Breast epithelium (tissue), 4 donors: ENCODE measurements around the gene SLC25A10. TPM values are rescaled to one million over a fixed set of nuclear protein-coding genes. Genes with fewer than 3 reads are reported as not detected.
"Not testable (repeated sequence)": the region's sequence is repeated elsewhere in the genome, so short reads cannot be mapped to it uniquely, and the experiment has no call there.

Experiments used
- DNase-seq, 2 donors: peaks; one replicate each; pipeline ENCODE4 v3.0.0-alpha.2; 2019; ENCODE audit warnings: low spot score in 2 of 2
- H3K27ac ChIP-seq, 2 donors: fragments of 200-600 bp; sonication (generic) in 1 of 2; one replicate each; pipeline ENCODE4 v1.5.1; 2016 to 2019; ENCODE audit warnings: mild to moderate bottlenecking in 1 of 2
- H3K27me3 ChIP-seq, 2 donors: fragments of 200-600 bp; sonication (generic) in 1 of 2; one replicate each; pipeline versions ENCODE4 v1.5.1 to v1.6.0; 2017 to 2019; ENCODE audit warnings: control low read depth in 1 of 2, mild to moderate bottlenecking in 1 of 2
- H3K36me3 ChIP-seq: fragments of 200-600 bp; one replicate; pipeline ENCODE4 v1.5.1; 2019
- H3K4me1 ChIP-seq, 2 donors: fragments of 200-600 bp; sonication (generic); one replicate each; pipeline ENCODE4 v1.5.1; 2016 to 2019; ENCODE audit warnings: control low read depth in 1 of 2
- H3K4me3 ChIP-seq, 3 donors: fragments of 200-600 bp; sonication (generic); 1 replicate in 2 of 3; 2 replicates in 1 of 3; pipeline ENCODE4 v1.5.1; 2016 to 2019; ENCODE audit warnings: mild to moderate bottlenecking in 3 of 3, moderate library complexity in 2 of 3
- H3K9me3 ChIP-seq, 2 donors: fragments of 200-600 bp; sonication (generic) in 1 of 2; one replicate each; pipeline ENCODE4 v1.5.1; 2016 to 2019; ENCODE audit warnings: control low read depth in 1 of 2
- POLR2A ChIP-seq: fragments of 450-650 bp; IDR thresholded peaks from one replicate; pipeline ENCODE4 v1.6.1; 2016; ENCODE audit warnings: antibody characterized with exemption, mild to moderate bottlenecking, moderate library complexity
- POLR2AphosphoS5 ChIP-seq, 3 donors: sonication (generic); formaldehyde crosslinking; IDR thresholded peaks; one replicate each; pipeline ENCODE4 v1.6.1; 2017; ENCODE audit warnings: antibody characterized with exemption in 3 of 3
- intact Hi-C: fragments of 100-400 bp; cut with DNase I; formaldehyde crosslinking; loops from one replicate; pipeline ENCODE4 v1.15.1; 2023; ENCODE audit warnings: low total_unique reads
- total RNA-seq, 3 donors: library from RNA; depleted of rRNA; stranded (reverse); fragments of >200 nt; gene quantifications; one replicate each; pipeline ENCODE4 v1.1.0, GENCODE V29; 2016
- TF ChIP-seq, protein P1 (sequence below), 3 donors: fragments of 450-650 bp; IDR thresholded peaks; one replicate each; pipeline ENCODE4 v1.5.1; 2016 to 2017; ENCODE audit warnings: antibody characterized with exemption in 3 of 3, mild to moderate bottlenecking in 3 of 3, moderate library complexity in 3 of 3

The SLC25A10 gene
- total RNA-seq, 3 donors from 2014 or later = 9.8 to 28.0 (median 24.4) TPM

DNA sequence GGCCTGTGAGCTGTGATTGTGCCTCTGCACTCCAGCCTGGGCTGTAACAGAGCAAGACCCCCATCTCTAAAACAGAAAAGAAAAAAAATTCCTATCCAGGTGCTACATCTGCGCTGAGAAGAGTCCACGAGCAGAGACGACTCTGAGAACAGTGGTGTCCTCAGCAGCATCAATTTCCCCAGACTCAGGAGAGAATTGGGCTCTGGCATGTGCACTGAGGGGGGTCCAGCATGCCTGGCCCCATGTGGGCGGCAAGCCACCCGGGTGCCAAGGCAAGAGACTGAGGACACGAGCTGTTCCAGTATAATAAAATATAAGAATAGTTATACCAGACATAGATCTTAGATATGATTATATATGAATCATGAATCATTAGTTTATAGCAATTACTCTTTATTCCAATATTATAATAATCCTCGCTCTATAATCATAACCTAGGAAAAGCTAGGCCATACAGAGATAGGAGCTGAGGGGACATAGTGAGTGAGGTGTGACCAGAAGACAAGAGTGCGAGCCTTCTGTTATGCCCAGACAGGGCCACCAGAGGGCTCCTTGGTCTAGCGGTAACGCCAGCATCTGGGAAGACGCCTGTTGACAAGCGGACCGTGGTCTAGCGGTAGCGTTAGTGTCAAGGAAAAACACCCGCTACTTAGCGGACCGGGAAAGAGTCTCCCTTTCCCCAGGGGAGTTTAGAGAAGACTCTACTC, 36.4 kb upstream of the SLC25A10 start:
- H3K27me3 ChIP-seq, DNase-seq, H3K36me3 ChIP-seq, intact Hi-C loops, H3K4me1 ChIP-seq, H3K27ac ChIP-seq, H3K9me3 ChIP-seq: not testable (repeated sequence)
- TF ChIP-seq, protein P1, sequence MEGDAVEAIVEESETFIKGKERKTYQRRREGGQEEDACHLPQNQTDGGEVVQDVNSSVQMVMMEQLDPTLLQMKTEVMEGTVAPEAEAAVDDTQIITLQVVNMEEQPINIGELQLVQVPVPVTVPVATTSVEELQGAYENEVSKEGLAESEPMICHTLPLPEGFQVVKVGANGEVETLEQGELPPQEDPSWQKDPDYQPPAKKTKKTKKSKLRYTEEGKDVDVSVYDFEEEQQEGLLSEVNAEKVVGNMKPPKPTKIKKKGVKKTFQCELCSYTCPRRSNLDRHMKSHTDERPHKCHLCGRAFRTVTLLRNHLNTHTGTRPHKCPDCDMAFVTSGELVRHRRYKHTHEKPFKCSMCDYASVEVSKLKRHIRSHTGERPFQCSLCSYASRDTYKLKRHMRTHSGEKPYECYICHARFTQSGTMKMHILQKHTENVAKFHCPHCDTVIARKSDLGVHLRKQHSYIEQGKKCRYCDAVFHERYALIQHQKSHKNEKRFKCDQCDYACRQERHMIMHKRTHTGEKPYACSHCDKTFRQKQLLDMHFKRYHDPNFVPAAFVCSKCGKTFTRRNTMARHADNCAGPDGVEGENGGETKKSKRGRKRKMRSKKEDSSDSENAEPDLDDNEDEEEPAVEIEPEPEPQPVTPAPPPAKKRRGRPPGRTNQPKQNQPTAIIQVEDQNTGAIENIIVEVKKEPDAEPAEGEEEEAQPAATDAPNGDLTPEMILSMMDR (IDR thresholded peaks at IDR 0.05) = peak; percentile 41 to 70 (median 67)
- H3K4me3 ChIP-seq = peak overlapping the region in 1 of 3 donors; percentile 27

DNA sequence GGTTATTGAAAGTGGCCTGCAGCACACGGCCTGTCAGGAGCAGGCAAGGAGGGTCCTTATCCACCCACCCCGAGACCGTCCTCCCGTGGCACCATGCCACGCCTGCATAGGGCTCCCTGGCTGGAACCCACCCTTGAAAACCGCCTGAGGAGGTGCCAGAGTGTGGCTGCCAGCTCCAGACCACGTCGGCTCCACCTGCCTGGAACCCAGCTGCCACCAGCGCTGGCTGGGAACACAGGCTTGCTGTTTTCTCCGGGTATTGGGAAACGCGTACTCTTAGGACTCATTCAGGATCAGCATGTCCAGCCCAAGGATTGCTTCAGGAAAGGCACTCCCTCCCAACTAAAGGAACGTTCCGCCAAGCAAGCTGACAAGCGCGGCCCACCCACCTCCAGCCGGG, 35.2 kb upstream of the SLC25A10 start:
- H3K27ac ChIP-seq = peak overlapping the region; percentile 66 to 71
- H3K9me3 ChIP-seq = no peaks in the 10 kb centered on the region
- peak in 1 of 2 donors; percentile 61 for DNase-seq
- peak overlapping the region in 1 of 3 donors; percentile 9 for H3K4me3 ChIP-seq
- TF ChIP-seq POLR2A (no peak), POLR2AphosphoS5 (IDR thresholded peaks at IDR 0.05) (no peak)
- TF ChIP-seq, protein P1 (IDR thresholded peaks at IDR 0.05) = no peak
- no peaks in the 10 kb centered on the region for H3K27me3 ChIP-seq
- intact Hi-C loops = no loop called here
- no peaks in the 10 kb centered on the region for H3K36me3 ChIP-seq
- peaks cover 0 to under 1% of the 10 kb centered on the region in 2 donors for H3K4me1 ChIP-seq

GRCh38 chr17:81680150-81680549, 31.9 kb upstream of the SLC25A10 start:
- intact Hi-C loops = no loop called here
- TF ChIP-seq, protein P1 (IDR thresholded peaks at IDR 0.05) = no peak
- TF ChIP-seq POLR2A (no peak), POLR2AphosphoS5 (IDR thresholded peaks at IDR 0.05) (no peak)

GRCh38 chr17:81681672-81682071, 30.4 kb upstream of the SLC25A10 start:
- intact Hi-C loops = no loop called here
- DNase-seq = no peak
- Histone ChIP-seq H3K4me1 (peaks cover 14 to 28% of the 10 kb centered on the region in 2 donors), H3K4me3 (no peak overlapping the region), H3K36me3 (no peaks in the 10 kb centered on the region), H3K27me3 (no peaks in the 10 kb centered on the region), H3K9me3 (no peaks in the 10 kb centered on the region), H3K27ac (no peak overlapping the region)
- TF ChIP-seq POLR2A (no peak), POLR2AphosphoS5 (IDR thresholded peaks at IDR 0.05) (no peak)
- TF ChIP-seq, protein P1 (IDR thresholded peaks at IDR 0.05) = no peak

More at GRCh38 chr17:81680150-81680549, 31.9 kb upstream of the SLC25A10 start:
- Histone ChIP-seq H3K4me1 (peaks cover 9 to 16% of the 10 kb centered on the region in 2 donors), H3K27ac (no peak overlapping the region), H3K27me3 (no peaks in the 10 kb centered on the region), H3K4me3 (no peak overlapping the region), H3K36me3 (no peaks in the 10 kb centered on the region), H3K9me3 (no peaks in the 10 kb centered on the region)
- DNase-seq = no peak

- H3K27me3 ChIP-seq = no peaks in the 10 kb centered on the region
- H3K4me3 ChIP-seq = peak overlapping the region; percentile 73 to 100 (median 83)
- H3K4me1 ChIP-seq = peaks cover 14 to 28% of the 10 kb centered on the region in 2 donors
- TF ChIP-seq POLR2AphosphoS5 (IDR thresholded peaks at IDR 0.05) (no peak), POLR2A (no peak)
- TF ChIP-seq, protein P1 (IDR thresholded peaks at IDR 0.05) = no peak
- no peaks in the 10 kb centered on the region for H3K9me3 ChIP-seq
- H3K27ac ChIP-seq = peak overlapping the region; percentile 88 to 89
- intact Hi-C loops = no loop called here
- H3K36me3 ChIP-seq = no peaks in the 10 kb centered on the region
- DNase-seq = no peak
Observed at GRCh38 chr17:81682565-81683207, 29.4 kb upstream of the SLC25A10 start.
